ENCODE data around the gene ENPP1. TPM values are rescaled to one million over a fixed set of nuclear protein-coding genes. Genes with fewer than 3 reads are reported as not detected.
"Not testable (repeated sequence)": the region's sequence is repeated elsewhere in the genome, so short reads cannot be mapped to it uniquely, and the experiment has no call there.

Gene ENPP1
- total RNA-seq, 1 donor from 2014 or later = 32.1 TPM

DNA sequence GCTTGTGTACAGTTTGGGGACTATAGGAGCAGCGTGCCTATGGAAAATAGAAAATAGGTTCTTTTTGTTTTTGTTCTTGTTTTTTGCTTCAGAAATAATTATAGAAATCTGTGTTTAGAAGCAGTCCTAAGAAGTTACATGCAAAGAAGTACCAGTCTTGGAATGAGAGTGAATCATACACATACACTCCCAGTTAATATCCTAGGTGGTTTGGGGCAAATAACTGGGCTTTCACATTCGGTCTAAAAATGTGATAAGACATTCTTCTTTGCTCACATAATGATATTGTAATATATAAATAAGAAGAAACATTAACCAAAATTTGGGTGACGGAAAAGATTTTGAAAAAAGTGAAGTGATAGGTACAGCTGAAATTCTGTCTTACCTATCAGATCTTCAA lies 61.0 kb downstream of the ENPP1 start:
- no peak for DNase-seq (ENCODE audit: low spot score)

DNA sequence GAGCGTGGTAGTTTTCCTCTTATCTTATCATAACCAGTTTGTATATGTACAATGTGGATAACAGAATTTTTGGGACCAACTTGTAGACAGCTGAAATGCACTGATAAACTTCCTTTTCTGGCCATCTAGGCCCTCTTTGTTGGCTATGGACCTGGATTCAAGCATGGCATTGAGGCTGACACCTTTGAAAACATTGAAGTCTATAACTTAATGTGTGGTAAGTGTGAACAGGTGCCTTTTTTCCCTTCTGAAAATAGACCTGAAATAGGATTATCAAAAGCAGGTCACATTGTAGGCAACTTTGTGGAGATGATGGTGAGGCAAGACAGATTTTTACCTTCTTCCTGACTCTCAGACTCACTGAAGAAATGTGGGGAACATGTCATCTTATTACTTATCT lies 67.8 kb downstream of the ENPP1 start:
- no peak for DNase-seq (ENCODE audit: low spot score)

DNA sequence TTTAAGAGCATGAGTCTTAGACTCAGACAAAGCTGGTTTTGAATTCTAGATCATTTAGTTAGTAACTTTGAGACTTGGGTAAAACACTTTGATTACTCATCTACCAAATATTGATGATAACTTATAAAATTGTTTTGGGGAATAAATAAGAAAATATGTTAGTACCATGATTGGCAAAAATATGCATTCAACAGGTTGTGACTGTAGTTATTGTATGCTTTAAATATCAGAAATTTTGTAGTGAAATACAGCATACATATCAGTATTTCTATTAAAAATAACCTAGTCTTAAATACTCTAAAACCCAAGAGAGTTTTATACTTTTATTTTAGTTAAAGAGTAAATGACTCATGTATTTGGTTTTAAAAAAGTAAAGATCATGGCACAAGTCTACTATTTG lies 68.7 kb downstream of the ENPP1 start:
- DNase-seq (ENCODE audit: low spot score) = no peak

DNA sequence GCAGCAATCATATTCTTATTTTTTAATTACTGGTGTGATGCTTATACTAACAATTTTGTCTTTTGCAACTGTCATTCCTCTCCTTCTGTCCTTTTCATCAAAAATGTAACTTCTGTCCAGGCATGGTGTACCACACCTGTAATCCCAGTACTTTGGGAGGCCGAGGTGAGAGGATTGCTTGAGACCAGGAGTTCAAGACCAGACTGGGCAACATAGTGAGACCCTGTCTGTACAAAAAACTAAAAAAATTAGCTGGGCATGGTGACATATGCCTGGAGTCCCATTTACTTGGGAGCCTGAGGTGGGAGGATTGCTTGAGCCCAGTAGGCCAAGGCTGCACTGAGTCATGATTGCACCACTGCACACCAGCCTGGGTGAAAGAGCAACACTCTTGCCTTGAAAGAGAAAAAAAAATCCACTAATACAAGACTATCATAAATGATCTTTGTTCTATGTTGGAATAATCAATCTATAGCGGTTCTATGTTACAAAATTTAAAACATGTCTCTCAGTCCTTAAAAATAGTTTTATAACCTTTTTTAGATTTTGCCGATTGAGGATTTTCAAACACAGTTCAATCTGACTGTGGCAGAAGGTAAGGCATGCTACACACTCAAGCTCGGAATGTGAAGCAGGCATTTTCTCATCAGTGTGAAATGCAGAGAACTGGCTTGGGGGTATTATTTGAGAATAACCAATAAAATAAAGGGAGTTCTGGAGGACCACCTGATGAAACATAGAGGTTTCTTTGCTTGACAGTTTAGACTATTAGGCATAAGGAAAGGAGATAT lies 70.4 kb downstream of the ENPP1 start:
- DNase-seq (ENCODE audit: low spot score) = no peak

DNA sequence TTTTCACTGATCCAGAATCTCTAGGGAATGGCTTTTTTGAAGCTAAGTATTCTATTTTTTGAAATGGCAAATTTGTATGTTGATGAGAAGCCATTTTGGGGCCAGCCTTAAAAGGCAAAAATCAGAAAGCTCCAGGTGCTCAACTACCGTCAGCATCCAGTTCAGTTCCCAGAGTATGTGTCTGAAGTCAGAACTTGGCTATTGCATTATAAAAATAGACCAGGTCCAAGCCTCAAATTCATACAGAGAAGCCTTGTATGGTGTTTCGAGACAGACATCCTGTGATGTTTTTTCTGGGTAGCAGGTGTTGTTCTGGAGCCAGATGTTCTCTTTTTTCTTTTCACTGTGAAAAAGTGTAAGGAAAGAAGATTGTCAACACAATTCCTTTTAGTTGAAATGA lies 75.2 kb downstream of the ENPP1 start:
- DNase-seq (ENCODE audit: low spot score) = no peak

DNA sequence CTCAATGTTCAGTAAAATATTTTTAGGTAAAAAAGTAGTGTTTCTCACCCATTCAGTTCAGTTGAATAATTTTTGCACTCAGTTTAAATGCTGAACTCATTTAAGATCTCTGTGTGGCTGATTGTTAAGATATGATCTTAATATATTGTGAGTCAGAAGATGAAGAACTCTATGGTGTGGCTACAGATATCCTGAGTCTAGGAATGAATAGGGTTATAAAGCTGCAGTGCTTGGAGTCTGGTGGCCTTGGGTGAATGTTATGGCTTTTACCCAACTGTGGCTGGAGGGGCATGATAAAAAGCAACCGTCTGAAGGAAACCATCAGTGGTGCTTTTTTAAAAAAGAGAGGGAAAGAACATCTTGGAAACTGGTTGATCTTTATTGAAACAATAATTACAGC lies 77.4 kb downstream of the ENPP1 start:
- DNase-seq (ENCODE audit: low spot score) = no peak

DNA sequence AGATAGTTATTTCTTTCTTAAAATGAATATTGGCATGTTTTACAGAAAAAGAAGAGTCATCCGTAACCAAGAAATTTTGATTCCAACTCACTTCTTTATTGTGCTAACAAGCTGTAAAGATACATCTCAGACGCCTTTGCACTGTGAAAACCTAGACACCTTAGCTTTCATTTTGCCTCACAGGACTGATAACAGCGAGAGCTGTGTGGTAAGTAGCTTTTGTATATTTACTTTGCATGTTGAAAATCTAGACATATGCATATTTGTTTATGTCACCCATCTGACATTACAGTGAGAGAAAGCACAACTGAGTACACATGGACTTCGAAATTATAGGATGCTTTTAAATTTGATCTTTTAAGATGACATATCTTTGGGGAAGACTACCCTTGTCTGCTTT lies 78.7 kb downstream of the ENPP1 start:
- no peak for DNase-seq (ENCODE audit: low spot score)

DNA sequence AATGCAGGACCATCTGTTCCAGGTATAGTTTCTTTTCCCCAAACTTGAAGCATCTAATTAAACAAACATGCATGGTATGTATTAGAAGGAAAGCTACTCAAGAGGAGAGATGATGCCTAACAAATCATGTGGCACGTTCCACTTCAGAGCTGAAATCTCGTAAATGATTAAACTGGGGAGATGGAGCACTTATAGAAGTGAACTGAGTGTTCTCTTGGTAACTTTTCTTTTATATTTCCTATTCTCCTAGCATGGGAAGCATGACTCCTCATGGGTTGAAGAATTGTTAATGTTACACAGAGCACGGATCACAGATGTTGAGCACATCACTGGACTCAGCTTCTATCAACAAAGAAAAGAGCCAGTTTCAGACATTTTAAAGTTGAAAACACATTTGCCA lies 82.3 kb downstream of the ENPP1 start:
- DNase-seq (ENCODE audit: low spot score) = no peak

DNA sequence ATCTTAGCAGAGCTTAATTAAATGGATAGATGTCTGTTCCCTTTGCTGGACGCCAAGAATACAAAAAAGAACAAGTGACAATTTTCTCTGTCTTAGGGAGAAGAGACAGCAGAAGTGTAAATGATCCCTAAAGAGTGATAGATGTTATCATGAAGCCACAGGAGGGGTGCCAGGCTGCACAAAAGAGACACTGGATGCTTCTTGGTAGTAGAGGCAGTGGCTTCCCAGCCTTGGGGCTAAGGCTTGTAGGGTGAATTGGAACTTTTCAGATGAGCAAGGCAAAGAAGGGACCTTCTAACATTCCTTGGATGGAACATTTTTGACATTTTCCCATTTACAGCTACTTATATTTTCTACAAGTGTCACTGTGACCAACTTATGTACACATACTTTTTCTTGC lies 85.4 kb downstream of the ENPP1 start:
- no peak for DNase-seq (ENCODE audit: low spot score)

DNA sequence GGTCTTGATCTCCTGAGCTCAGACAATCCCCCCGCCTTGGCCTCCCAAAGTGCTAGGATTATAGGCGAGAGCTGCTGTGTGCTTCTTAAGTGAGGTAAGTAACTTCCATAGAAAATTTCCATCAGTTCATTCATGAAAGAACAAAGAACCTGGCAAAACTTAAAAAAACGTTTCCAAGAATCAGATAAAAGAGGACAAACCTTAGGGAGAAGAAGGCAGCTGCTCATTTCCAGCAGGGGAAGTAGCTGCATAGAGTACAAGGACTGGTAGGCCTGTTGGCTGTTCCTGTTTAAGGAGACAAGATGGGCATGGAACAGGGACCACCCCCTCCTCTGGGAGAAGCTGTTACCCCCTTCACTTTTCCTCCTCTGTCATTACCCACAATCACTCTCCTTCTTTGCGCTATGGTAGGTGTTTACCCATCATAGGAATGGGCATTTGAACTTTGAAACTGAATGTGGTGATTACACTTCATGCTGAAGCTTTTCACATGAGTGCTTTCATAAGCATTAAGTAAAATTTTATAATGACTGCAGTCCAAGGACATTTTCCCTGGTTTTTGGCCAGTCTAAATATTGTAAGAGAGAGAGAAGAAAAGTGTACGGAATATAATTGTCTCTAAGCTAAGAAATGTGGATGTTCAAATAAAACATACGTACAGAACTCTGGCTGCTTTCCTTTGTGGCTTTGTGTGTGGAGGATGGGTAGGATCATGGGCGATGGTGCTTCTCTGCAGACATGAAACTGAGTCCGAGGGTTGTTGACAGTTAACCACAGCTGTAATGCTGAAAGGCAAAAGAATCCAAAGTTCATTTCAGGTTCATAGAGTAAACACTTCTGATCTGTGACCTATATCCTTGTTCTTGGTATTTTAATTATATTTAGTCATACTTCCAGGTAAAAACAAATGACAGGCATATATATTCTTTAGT lies 86.9 kb downstream of the ENPP1 start:
- DNase-seq (ENCODE audit: low spot score) = no peak

DNA sequence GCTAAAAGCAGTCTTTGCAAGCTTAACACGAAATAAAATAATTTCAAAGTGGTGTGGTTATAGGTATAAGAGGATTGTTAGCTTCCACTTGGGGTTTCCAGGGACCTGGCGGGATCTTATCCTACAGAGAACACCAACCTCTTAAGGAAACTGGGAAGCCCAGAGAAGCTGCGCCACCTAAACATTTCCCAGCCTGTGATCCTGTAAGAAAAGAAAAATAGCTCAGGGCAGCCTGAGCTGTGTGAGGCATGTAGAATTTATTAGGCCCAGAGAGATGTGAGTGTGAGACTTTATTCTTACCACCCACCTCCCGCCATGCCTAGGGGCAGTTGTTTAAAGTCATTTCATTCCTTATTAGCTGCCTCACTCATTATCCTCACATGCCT lies 89.2 kb downstream of the ENPP1 start:
- no peak for DNase-seq (ENCODE audit: low spot score)

DNA sequence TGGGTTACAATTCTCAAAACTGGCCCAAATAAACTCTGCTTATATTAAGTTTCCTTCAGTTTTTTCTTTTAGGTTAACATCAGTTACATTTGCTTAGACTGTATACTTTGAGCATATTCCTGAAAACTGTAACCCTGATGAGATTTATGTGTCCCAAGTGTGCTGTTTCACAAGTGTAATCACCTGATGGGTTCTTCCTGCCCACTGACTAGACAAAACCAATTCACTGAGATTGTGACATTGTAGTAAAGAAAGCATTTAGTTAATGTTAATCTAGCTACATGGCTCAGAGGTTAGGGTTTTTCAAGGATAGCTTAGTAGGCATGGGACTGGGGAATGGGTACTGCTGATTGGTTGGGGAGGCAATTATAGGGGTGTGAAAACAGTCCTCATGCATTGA lies 89.8 kb downstream of the ENPP1 start:
- DNase-seq (ENCODE audit: low spot score) = no peak

DNA sequence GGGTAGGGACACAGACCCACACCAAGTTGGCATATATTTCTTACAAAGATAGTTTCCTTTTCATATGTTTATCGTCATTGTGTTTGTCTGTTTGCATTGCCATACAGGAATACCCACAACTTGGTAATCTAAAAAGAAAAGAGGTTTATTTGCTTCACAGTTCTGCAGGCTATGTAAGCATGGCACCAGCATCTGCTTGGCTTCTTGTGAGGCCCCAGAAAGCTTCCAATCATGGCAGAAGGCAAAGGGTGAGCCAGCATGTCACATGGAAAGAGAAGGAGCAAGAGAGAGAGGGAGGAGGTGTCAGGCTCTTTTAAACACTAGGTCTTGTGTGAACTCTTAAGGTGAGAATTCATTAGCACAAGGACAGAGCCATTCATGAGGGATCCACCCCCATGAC lies 90.9 kb downstream of the ENPP1 start:
- no peak for DNase-seq (ENCODE audit: low spot score)

DNA sequence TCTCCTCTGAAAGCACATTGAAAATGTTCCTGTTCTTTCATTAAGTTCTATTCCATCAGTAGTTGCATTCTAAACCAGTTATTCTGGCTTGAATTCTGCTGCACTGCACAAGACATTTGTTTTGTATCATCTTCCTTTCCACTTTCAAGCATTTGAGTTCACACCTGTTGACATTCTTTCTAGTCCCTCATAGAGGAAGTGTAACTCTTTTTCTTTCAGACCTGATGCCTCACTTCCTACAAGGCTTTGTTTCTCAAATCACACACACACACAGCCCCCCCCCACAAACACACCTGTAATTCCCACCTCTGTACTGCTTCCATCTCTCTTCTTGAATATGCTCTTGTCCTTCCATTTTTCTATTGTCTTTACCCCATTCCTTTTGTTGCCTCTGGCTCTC lies 92.4 kb downstream of the ENPP1 start:
- DNase-seq (ENCODE audit: low spot score) = no peak

DNA sequence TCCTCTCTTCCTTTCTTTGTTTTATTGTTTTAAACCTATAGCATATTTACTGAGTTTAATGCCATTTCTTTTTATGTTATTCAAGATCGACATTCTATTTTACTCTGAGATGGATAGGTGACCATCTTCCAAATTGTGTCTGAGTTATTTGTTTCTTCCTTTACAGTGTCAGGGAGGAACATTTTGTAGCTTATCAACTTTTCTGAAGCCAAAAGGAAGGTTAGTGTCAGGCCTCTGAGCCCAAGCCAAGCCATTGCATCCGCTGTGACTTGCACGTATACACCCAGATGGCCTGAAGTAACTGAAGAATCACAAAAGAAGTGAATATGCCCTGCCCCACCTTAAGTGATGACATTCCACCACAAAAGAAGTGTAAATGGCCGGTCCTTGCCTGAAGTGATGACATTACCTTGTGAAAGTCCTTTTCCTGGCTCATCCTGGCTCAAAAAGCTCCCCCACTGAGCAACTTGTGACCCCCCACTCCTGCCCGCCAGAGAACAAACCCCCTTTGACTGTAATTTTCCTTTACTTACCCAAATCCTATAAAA lies 93.6 kb downstream of the ENPP1 start:
- not testable (repeated sequence) for DNase-seq (ENCODE audit: low spot score)

DNA sequence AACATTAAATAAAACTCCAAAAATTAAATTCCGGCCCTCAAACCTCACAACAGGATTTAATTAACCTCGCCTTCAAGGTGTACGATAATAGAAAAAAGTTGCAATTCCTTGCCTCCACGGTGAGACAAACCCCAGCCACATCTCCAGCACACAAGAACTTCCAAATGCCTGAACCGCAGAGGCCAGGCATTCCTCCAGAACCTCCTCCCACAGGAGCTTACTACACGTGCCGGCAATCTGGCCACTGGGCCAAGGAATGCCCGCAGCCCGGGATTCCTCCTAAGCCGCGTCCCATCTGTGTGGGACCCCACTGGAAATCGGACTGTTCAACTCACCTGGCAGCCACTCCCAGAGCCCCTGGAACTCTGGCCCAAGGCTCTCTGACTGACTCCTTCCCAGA lies 95.9 kb downstream of the ENPP1 start:
- DNase-seq (ENCODE audit: low spot score) = not testable (repeated sequence)

DNA sequence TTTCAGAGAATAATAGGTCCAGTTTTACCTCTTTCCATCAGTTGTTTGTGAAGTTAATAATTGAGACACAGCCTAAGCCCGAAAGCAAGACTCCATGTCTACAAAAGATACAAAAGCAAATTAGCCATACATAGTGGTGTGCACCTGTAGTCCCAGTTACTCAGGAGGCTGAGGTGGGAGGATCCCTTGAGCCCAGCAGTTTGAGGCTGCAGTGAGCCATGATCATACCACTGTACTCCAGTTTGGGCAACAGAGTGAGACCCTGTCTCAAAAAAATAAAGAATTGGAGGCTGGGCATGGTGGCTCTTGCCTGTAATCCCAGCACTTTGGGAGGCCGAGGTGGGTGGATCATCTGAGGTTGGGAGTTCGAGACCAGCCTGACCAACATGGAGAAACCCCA lies 101.0 kb downstream of the ENPP1 start:
- DNase-seq (ENCODE audit: low spot score) = not testable (repeated sequence)

DNA sequence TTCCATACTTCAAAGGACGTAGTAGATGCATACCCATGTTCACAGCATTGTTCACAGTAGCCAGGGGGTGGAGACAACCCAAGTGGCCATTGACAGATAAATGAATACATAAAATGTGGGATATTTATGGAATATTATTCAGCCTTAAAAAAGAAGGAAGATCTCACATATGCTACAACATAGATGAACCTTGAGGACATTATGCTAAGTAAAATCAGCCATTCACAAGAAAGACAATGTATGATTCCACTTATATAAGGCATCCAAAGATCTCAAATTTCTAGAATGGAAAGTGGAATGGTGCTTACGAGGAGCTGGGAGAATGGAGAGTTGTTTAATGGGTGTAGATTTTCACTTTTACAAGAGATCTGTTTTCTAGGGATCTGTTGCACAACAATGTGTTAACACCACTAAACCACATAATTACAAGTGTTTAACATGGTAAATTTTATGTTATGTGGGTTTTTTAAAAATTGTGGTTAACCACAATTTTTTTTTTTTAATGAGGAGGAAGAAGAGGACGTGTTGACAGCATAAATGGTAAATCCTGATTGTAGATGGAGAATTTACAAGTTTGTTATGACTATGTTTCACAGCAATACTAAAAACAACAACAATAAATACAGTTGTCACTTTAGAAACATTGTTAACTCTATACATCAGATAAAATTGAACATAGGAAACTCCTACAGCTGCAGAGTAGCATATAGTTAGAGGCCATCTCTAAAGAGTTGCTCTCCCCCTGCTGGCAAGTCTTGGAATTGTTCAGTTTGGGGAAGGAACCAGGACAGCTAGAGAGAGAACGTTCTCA lies 101.8 kb downstream of the ENPP1 start:
- DNase-seq (ENCODE audit: low spot score) = no peak

DNA sequence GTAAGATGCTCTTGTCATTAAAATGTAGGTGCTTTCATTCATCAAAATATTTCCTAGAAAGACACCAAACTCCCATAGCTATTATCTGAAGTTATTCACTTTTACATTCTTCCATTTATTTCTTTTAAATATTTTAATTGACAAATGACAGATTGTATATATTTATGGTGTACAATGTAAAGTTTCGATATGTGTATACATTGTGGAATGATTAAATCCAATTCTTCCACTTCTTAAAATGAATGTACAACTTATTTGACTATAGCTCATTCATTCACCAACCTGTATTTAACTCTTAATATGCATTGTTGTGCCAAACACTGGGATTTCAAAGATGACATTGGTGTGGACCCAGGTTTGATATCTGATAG lies 102.4 kb downstream of the ENPP1 start:
- no peak for DNase-seq (ENCODE audit: low spot score)

DNA sequence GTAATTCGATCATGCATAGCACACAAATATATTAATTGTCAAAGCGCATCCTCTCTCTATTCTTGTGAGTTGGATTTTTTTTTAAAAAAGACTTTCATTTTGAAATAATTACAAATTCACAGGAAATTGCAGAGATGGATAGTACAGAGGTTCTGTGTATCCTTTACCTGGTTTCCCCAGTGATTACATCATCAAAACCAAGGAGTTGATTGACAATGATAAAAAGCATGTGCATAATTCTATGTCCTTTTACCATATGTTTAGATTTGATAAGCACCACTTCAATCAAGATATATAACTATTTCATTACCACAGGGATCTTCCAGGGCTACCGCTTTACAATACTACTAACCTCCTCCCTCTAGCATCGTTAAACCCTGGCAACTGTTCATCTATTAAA lies 103.1 kb downstream of the ENPP1 start:
- DNase-seq (ENCODE audit: low spot score) = no peak

DNA sequence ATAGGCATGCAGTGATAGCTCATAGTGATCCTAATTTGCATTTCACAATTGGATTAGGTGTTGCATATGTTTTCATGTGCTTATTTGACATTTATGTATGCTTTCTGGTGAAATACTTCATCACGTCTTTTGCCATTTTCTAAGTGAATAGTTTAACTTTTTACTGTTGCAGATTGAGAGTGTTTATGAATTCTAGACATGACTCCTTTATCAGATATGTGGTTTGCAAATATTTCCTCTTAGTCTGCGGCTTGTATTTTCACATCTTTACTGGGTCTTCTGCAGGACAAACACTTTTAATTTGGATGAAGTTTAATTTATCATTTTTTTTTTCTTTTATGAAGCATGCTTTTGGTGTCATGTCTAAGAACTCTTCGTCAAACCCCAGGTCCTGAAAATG lies 104.1 kb downstream of the ENPP1 start:
- DNase-seq (ENCODE audit: low spot score) = no peak

DNA sequence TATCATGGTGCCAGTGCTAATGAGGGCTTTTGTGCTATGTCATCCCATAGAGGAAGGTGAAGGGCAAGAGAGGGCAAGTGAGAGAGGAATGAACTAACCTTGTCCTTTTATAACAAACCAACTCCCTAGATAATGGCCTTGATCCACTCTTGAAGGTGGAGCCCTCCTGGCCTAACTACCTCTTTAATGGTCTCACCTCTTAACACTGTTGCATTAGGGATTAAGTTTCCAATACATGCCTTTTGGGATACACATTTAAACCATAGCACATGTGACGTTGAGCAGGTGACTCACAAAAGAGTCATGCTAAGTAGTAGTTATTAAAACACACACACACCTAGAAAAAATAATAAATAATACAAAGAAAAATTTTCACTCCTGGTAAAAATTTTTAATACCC lies 106.4 kb downstream of the ENPP1 start:
- DNase-seq (ENCODE audit: low spot score) = no peak

Data from mesenteric fat pad (tissue), 1 donor.